NCI-H1092 treated with DMSO at 0.1 percent for 48 hours (cell line): Measurements from ENCODE around the gene RBM33.
"Not testable (repeated sequence)": the region's sequence is repeated elsewhere in the genome, so short reads cannot be mapped to it uniquely, and the experiment has no call there.

Source experiments
- DNase-seq: peaks from one replicate; lab custom pipeline; 2025; lab: John Stamatoyannopoulos, UW

The RBM33 gene

DNA sequence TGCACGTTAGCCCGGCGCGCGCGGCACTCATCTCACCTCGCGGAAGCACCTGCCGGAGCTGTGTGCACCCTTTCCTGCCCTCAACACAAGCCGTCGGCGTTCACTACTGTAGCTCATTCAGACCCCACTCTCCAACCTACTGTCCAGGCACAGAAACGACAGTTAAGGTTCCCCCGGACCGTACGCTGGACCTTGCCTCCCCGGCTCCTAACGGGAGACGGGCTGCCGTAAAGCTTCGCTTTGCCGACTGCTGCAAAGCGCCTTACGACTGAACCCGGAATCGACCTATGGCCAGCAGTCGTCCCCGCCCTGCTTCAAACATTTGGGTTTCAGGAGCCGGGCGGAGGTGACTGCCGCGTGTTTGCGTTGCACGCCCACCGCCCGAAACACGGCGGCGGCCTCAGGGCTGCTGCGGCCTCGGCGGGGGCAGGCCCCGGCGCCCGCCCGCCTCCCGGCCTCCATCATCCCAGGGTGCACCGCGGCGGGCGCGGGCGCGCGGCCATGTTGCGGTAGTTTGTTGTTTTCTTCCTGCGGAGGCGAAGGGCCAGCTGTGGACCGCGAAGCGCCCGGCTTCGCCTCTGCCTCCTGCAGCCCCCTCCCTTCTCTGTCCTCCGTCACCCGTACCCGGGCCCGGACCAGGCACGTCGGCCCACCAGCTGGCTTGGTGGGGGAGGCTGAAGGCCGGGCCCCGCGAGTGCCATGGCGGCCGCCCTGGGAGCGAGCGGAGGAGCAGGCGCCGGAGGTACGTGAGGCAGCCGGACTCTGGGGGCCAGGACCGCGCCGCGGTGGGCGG is at the start of gene RBM33:
Gene RBM33 (plus strand): TSS at position 484 of the 793 bp plus-strand sequence. CDS start 216 bp downstream, at position 700.
- DNase-seq = peak; percentile 88

GRCh38 chr7:155594961-155595366 is 49.5 kb upstream of the RBM33 start:
- no peak for DNase-seq

GRCh38 chr7:155597753-155598140 is 46.7 kb upstream of the RBM33 start:
- no peak for DNase-seq

GRCh38 chr7:155598810-155599210 is 45.7 kb upstream of the RBM33 start:
- peak; percentile 70 for DNase-seq

DNA sequence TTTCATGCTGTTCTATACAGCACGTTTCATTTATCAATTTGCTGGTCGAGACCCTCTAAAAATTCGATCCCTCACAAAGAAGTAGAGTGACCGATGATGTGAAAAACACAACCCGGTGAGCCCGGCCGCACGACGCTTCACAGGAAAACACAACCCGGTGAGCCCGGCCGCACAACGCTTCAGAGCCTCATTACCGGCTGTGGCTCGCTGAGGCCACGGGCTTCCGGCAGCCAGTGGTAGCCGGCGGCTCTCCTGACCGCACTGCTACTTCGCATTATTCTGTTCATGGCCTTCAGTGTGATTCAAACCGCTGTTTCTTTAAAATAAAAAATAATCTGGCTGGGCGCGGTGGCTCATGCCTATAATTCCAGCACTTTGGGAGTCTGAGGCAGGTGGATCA is 42.3 kb upstream of the RBM33 start:
- no peak for DNase-seq

DNA sequence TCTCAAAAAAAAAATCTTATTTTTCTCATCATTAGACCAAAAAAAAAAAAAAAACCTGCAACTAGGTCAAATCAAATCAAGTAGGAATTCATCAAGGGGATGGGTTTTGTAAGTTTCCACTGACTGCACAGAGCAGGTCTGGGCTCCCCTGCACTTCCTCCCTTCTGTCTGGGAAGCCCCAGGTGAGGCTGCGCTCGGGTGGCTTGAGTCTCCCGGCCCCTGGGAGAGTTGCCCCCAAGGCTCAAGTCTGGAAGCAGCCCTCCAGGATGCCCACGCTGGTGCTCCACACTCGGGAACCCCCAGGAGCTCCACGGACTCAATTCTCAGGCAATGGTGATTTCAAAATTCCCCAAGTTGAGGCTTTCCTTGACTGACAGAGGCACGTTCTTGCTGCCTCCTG is 41.7 kb upstream of the RBM33 start:
- no peak for DNase-seq

DNA sequence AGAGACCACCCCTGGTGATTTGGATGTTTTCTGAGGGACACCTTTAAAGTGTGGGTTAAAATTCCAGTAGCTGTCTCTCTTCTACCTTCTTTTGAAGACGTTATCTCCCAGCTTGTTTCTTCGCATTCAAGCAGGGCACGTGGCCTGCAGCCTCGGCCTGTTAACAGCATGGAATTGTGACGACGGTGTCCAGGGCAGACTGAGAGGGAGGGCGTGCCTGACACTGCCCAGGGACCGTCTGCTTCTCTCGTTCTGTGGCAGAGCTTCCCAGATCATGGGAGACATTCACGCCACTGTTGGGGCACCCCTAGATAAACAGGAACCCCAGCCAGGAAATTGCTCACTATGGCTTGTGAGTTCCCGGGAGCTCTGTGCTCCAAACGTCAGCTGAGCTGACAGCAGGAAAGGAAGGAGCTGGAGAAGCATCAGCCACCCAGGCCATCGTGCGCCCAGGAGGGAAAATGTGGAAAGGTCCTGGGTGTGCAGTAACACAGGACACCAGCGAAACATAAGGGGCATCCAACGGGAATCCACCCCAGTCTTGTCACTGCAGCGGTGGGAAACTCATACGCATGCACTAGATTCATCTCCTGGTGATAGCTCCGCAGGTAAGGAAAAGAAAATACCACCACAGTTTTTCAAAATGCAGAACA is 41.1 kb upstream of the RBM33 start:
- no peak for DNase-seq

DNA sequence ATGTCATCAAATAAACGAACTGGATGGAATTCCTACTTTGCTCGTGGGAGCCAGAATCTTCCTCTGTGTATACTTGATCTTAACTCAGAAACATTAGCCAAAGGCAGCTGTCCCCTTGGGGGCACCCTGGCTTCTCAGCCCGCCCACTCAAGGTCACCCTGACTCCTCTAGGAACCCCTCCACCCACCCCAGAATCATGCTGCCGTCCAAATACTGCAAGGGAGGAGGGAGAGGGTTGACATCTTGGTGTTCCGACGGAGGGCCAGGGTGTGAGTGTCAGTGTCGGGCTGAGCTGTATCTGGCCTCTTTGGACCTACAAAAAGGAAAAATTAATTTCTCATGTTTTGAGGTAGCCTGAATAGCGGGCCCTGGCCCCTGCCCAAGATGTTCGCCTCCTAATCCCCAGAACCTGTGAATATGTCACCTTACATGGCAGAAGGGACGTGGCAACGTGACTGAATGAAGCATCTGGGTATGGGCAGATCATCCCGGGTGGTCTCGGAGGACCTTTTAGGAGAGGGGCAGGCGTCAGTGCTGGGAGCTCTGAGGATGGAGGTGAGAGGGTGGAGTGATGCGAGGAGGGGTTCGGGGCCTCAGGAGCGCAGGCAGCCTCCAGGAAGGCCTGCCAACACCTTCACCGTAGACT is 40.5 kb upstream of the RBM33 start:
- DNase-seq = no peak

- no peak for DNase-seq
These were observed 39.9 kb upstream of the RBM33 start for GRCh38 chr7:155604504-155604997.

DNA sequence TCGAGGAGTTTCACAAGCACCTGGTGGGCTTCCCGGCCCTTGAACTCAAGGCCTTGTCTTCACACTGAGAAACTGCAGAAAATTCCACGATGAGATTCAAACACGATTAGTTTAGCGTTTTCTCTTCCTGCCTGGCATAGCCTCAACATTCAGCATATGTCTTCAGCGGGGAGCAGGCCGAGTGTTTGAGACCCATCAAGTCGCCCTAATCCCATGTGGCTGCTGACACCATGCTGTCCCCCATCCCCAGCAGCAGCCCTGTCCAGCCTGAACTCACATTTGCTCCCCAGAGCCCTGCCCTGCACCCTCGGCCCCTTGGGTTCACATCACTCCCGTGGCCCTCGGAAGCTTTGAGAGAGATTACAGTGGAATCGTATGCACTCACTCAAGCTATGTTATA is 35.3 kb upstream of the RBM33 start:
- DNase-seq = no peak

DNA sequence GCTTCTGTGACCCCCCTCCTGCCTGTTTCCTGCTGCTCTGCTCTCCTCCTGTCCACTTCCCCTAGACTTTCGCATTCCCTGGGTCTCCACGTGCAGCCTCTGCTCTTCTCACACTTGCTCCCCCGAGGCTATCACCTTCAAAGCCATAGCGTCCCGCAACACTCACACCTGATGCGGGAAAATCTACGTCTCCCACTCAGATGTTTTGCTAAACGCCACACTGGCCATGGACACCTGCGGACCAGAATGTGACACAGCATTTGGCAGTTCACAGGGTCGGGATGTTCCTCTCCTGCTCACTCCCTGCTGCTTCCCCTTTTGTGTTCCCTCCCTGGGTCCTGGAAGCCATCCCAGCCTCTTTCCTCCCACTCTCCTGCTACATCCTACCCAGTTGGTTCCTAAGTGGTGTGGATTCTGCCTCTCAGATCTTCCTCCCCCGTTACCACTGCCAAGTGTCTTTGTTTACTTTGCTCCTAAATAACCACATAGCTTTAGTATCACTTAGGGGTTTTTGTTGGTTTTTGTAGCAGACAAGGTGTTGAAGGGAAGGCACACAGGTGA is 33.7 kb upstream of the RBM33 start:
- DNase-seq = peak; percentile 56

DNA sequence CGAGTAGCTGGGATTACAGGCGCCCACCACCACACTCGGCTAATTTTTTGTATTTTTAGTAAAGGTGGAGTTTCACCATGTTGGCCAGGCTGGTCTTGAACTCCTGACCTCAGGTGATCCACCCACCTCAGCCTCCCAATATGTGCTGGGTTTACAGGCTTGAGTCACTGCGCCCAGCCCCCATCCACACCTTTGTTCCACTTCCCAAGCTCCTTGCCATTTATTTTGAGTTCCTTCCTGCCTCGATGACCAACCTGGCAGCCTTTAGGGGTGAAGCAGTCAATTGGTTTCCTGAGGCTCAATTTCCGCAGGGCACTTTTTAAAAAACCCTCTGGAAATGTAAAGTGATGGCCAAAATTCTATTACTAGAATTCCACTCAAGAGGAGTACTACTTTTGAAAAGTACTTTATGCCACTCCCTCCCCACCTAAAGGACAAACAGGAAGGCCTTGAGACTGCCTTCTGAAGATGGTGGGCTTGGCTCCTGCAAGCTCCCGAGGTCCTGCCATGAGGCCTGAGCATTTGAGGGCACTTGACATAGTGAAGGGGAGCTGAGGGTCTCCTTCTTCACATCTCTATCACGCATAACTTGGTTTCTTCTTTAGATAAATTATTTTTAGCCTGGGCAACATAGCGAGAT is 32.5 kb upstream of the RBM33 start:
- no peak for DNase-seq

DNA sequence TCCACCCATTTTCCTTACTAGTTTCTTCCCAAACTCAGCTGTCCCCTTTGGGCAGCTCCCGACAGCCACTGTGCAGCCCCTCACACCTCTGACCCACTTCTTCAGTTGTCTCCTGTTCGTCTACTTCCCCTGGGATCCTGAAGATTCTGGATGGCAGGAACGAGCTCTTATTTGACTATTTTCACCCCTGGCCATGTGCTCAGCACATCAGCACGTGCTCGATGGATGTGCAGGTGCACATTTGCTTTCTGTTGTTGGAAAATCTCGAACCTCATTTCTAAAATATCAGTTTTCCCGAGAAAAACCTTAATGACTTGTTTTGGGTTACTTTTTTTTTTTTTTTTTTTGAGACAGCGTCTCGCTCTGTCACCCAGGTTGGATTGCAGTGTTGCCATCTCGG is 31.8 kb upstream of the RBM33 start:
- DNase-seq = no peak

- not testable (repeated sequence) for DNase-seq
These were observed 29.4 kb upstream of the RBM33 start for GRCh38 chr7:155615085-155615484.

GRCh38 chr7:155618708-155619633 is 25.5 kb upstream of the RBM33 start:
- no peak for DNase-seq

- no peak for DNase-seq
These were observed 24.7 kb upstream of the RBM33 start for GRCh38 chr7:155619634-155620271.

DNA sequence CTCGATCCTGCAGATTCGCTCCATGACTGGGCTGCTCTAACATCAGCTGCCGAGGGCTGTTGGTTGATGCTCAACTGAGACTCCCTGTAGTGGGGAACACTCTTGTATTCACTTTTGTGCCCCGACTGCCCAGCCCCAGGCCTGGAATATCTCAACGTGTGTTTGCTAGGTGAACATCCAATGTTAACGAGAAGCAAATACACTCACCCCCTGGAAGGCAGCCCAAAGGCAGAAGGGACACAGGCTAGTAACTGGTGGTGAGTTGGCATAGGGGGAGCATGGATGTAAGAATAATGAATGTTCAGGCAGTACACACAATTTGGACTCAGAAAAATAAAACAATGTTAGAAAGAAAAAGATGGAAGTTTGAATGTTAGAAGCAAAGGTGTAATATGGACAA is 24.0 kb upstream of the RBM33 start:
- DNase-seq = no peak

- no peak for DNase-seq
These were observed 23.0 kb upstream of the RBM33 start for GRCh38 chr7:155621418-155621980.

DNA sequence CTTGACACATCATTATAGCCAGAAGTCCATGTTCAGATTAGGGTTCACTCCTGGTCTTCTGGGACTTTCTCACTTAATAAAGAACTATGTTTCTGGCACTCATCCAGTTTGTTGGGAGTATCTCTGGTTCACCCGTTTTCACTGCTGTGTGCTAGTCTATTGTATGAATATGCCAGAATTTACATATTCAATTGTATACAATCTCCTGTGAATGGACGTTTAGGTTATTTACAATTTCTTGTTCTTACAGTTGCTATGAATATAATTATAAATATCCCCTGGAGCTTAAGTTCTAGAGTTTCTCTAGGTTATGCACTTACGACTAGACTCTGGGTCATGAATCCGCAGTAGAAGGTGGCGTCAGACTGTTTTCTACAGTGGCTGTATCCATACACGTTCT is 20.0 kb upstream of the RBM33 start:
- DNase-seq = no peak

DNA sequence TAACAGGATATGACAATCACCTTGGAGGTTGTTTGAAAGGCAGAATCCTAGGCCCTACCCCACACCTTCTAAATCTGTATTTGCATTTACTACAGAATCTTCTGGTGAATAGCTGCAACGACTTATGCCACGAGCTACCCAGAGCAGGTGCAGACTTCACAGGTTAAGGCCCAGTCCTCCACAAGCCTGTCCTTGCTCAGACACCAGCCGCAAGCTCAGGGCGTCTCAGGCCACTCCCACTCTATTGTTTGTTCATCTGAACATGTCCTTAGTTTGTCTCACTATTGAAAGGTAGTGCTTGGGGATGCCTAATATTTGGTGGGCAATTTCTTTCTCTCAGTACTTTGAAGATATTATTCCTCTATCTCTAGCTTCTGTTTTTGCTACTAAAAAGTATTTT is 18.9 kb upstream of the RBM33 start:
- DNase-seq = no peak
